HEK293 (cell line): Measurements from ENCODE around the gene KLHL8.

Source experiments
- CTCF ChIA-PET: fragments of 350-600 bp; formaldehyde crosslinking; extraction: SDS; loops from one replicate; lab custom pipeline; 2021; ENCODE audit warnings: antibody characterized with exemption; lab: Yijun Ruan, JAX
- POLR2A ChIA-PET: fragments of 300-600 bp; formaldehyde crosslinking; extraction: SDS; loops from one replicate; lab custom pipeline; 2020; ENCODE audit warnings: antibody characterized with exemption, inconsistent platforms; lab: Yijun Ruan, JAX
- H3K27ac ChIP-seq: fragments of 200-500 bp; sonication (Bioruptor generic); 2 replicates; pipeline ENCODE4 v1.5.1; 2014; ENCODE audit warnings: low read depth, low read length, control low read depth, inconsistent platforms; ENCODE audit errors: extremely low read depth
- H3K36me3 ChIP-seq, 2 experiments: fragments of 200-500 bp in 1 of 2; sonication (Bioruptor generic) in 1 of 2; 1 replicate in 1 of 2; 2 replicates in 1 of 2; pipeline ENCODE4 v1.5.1; 2014 to 2017; ENCODE audit warnings: inconsistent platforms in 2 of 2, low read length in 2 of 2; ENCODE audit not compliant: control insufficient read depth in 2 of 2, insufficient read depth in 1 of 2
- H3K4me1 ChIP-seq: fragments of 200-500 bp; sonication (Bioruptor generic); 2 replicates; pipeline ENCODE4 v1.5.1; 2014; ENCODE audit warnings: mild to moderate bottlenecking, low read length, inconsistent platforms; ENCODE audit not compliant: control insufficient read depth, insufficient read depth
- H3K4me3 ChIP-seq: 2 replicates; pipeline ENCODE4 v1.5.1; 2011; ENCODE audit warnings: low read depth, mild to moderate bottlenecking, control low read depth, low read length, moderate library complexity
- H3K9me3 ChIP-seq: fragments of 200-500 bp; sonication (Bioruptor generic); 2 replicates; pipeline ENCODE4 v1.5.1; 2014; ENCODE audit warnings: low read depth, low read length, inconsistent platforms; ENCODE audit not compliant: control insufficient read depth, insufficient read depth
- GLIS1 ChIP-seq: fragments of 450-650 bp; formaldehyde crosslinking; IDR thresholded peaks from 2 replicates; pipeline ENCODE4 v1.5.1; 2016; ENCODE audit warnings: missing biosample characterization, missing genetic modification characterization
- HOXD13 ChIP-seq: sonication (generic); formaldehyde crosslinking; IDR thresholded peaks from 2 replicates; pipeline ENCODE4 v1.8.0; 2022; ENCODE audit warnings: missing genetic modification reagents, borderline replicate concordance
- KLF1 ChIP-seq: fragments of 450-650 bp; formaldehyde crosslinking; IDR thresholded peaks from 2 replicates; pipeline ENCODE4 v1.5.1; 2016; ENCODE audit warnings: missing biosample characterization, missing genetic modification characterization
- KLF17 ChIP-seq: fragments of 450-650 bp; formaldehyde crosslinking; IDR thresholded peaks from 2 replicates; pipeline ENCODE4 v1.5.1; 2016; ENCODE audit warnings: missing biosample characterization, missing genetic modification characterization
- MEIS1 ChIP-seq: sonication (generic); formaldehyde crosslinking; IDR thresholded peaks from 2 replicates; pipeline ENCODE4 v1.8.1; 2022; ENCODE audit warnings: missing genetic modification reagents, mild to moderate bottlenecking, borderline replicate concordance
- MZF1 ChIP-seq: fragments of 450-650 bp; formaldehyde crosslinking; IDR thresholded peaks from 2 replicates; pipeline ENCODE4 v1.5.1; 2017; ENCODE audit warnings: missing biosample characterization, missing genetic modification characterization, borderline replicate concordance
- OSR2 ChIP-seq: fragments of 450-650 bp; formaldehyde crosslinking; IDR thresholded peaks from 2 replicates; pipeline ENCODE4 v1.5.1; 2016; ENCODE audit warnings: missing biosample characterization, missing genetic modification characterization
- ZBTB17 ChIP-seq: fragments of 450-650 bp; formaldehyde crosslinking; IDR thresholded peaks from 2 replicates; pipeline ENCODE4 v1.5.1; 2016; ENCODE audit warnings: missing biosample characterization, missing genetic modification characterization
- ZBTB20 ChIP-seq: fragments of 450-650 bp; formaldehyde crosslinking; IDR thresholded peaks from 2 replicates; pipeline ENCODE4 v1.5.1; 2016; ENCODE audit warnings: missing biosample characterization, missing genetic modification characterization
- ZEB2 ChIP-seq: fragments of 450-650 bp; formaldehyde crosslinking; IDR thresholded peaks from 2 replicates; pipeline ENCODE4 v1.5.1; 2016; ENCODE audit warnings: missing biosample characterization, missing genetic modification characterization
- ZNF112 ChIP-seq: fragments of 450-650 bp; formaldehyde crosslinking; IDR thresholded peaks from 2 replicates; pipeline ENCODE4 v1.5.0; 2017; ENCODE audit warnings: missing biosample characterization, missing genetic modification characterization
- ZNF133 ChIP-seq: fragments of 450-650 bp; formaldehyde crosslinking; IDR thresholded peaks from 2 replicates; pipeline ENCODE4 v1.5.1; 2016; ENCODE audit warnings: missing biosample characterization, missing genetic modification characterization
- ZNF184 ChIP-seq: fragments of 450-650 bp; IDR thresholded peaks from 2 replicates; pipeline ENCODE4 v1.5.1; 2018; ENCODE audit warnings: missing biosample characterization, mild to moderate bottlenecking, missing genetic modification characterization
- ZNF280C ChIP-seq: fragments of 450-650 bp; formaldehyde crosslinking; IDR thresholded peaks from 2 replicates; pipeline ENCODE4 v1.5.1; 2016; ENCODE audit warnings: missing biosample characterization, missing genetic modification characterization
- ZNF473 ChIP-seq: fragments of 450-650 bp; formaldehyde crosslinking; IDR thresholded peaks from 2 replicates; pipeline ENCODE4 v1.5.1; 2017; ENCODE audit warnings: missing biosample characterization, missing genetic modification characterization
- ZNF549 ChIP-seq: fragments of 450-650 bp; IDR thresholded peaks from 2 replicates; pipeline ENCODE4 v1.5.1; 2018; ENCODE audit warnings: missing biosample characterization, missing genetic modification characterization, mild to moderate bottlenecking, inconsistent platforms, moderate library complexity
- ZNF561 ChIP-seq: fragments of 450-650 bp; IDR thresholded peaks from 2 replicates; pipeline ENCODE4 v1.5.1; 2018; ENCODE audit warnings: missing biosample characterization, missing genetic modification characterization, borderline replicate concordance
- ZNF600 ChIP-seq: fragments of 450-650 bp; formaldehyde crosslinking; IDR thresholded peaks from 2 replicates; pipeline ENCODE4 v1.5.1; 2016; ENCODE audit warnings: missing biosample characterization, missing genetic modification characterization
- ZNF624 ChIP-seq: fragments of 450-650 bp; formaldehyde crosslinking; IDR thresholded peaks from 2 replicates; pipeline ENCODE4 v1.5.1; 2017; ENCODE audit warnings: missing biosample characterization, missing genetic modification characterization
- ZNF768 ChIP-seq: fragments of 450-650 bp; formaldehyde crosslinking; IDR thresholded peaks from 2 replicates; pipeline ENCODE4 v1.5.1; 2018; ENCODE audit warnings: missing biosample characterization, mild to moderate bottlenecking, missing genetic modification characterization
- ZNF837 ChIP-seq: fragments of 450-650 bp; formaldehyde crosslinking; IDR thresholded peaks from 2 replicates; pipeline ENCODE4 v1.5.1; 2016; ENCODE audit warnings: missing biosample characterization, missing genetic modification characterization
- ZSCAN16 ChIP-seq: fragments of 450-650 bp; formaldehyde crosslinking; IDR thresholded peaks from 2 replicates; pipeline ENCODE4 v1.5.1; 2016; ENCODE audit warnings: missing biosample characterization, missing genetic modification characterization
- TF ChIP-seq, protein P1 (sequence below): fragments of 450-650 bp; formaldehyde crosslinking; IDR thresholded peaks from 2 replicates; pipeline ENCODE4 v1.5.1; 2016; ENCODE audit warnings: missing biosample characterization, missing genetic modification characterization, borderline replicate concordance
- TF ChIP-seq, protein P2 (sequence below): fragments of 450-650 bp; formaldehyde crosslinking; IDR thresholded peaks from 2 replicates; pipeline ENCODE4 v1.5.1; 2017; ENCODE audit warnings: missing biosample characterization, missing genetic modification characterization
- TF ChIP-seq, protein P3 (sequence below): fragments of 450-650 bp; formaldehyde crosslinking; IDR thresholded peaks from 2 replicates; pipeline ENCODE4 v1.5.1; 2016; ENCODE audit warnings: missing biosample characterization, missing genetic modification characterization

KLHL8 gene

DNA sequence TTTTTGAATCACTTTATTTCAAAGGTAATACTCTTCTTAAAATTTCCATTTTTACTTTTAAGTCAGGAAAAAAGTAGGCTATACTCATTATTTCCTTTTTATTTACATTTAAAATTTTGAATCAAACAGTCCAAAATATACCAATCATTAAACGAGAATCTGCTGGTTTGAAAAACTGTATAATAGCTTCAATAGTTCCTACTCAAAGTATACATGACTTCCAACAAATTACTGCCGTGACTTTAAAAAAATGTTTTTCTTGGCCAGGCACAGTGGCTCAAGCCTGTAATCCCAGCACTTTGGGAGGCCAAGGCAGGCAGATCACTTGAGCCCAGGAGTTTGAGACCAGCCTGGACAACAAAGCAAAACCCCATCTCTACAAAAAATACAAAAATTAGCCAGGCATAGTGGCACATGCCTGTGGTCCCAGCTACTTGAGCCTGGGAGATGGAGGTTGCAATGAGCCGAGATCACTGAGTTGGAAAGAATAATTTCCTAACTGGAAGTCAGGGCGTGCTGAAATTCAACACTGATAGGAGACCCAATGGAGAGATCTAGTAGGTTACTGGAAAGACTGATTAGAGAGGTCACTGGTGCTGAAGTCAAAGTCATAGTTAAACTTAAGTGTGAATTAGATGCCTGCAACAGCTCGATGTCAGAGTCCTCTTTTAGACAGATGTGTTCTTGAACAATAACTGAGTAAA is 9.0 kb downstream of the KLHL8 start (continued):
- TF ChIP-seq, protein P1, sequence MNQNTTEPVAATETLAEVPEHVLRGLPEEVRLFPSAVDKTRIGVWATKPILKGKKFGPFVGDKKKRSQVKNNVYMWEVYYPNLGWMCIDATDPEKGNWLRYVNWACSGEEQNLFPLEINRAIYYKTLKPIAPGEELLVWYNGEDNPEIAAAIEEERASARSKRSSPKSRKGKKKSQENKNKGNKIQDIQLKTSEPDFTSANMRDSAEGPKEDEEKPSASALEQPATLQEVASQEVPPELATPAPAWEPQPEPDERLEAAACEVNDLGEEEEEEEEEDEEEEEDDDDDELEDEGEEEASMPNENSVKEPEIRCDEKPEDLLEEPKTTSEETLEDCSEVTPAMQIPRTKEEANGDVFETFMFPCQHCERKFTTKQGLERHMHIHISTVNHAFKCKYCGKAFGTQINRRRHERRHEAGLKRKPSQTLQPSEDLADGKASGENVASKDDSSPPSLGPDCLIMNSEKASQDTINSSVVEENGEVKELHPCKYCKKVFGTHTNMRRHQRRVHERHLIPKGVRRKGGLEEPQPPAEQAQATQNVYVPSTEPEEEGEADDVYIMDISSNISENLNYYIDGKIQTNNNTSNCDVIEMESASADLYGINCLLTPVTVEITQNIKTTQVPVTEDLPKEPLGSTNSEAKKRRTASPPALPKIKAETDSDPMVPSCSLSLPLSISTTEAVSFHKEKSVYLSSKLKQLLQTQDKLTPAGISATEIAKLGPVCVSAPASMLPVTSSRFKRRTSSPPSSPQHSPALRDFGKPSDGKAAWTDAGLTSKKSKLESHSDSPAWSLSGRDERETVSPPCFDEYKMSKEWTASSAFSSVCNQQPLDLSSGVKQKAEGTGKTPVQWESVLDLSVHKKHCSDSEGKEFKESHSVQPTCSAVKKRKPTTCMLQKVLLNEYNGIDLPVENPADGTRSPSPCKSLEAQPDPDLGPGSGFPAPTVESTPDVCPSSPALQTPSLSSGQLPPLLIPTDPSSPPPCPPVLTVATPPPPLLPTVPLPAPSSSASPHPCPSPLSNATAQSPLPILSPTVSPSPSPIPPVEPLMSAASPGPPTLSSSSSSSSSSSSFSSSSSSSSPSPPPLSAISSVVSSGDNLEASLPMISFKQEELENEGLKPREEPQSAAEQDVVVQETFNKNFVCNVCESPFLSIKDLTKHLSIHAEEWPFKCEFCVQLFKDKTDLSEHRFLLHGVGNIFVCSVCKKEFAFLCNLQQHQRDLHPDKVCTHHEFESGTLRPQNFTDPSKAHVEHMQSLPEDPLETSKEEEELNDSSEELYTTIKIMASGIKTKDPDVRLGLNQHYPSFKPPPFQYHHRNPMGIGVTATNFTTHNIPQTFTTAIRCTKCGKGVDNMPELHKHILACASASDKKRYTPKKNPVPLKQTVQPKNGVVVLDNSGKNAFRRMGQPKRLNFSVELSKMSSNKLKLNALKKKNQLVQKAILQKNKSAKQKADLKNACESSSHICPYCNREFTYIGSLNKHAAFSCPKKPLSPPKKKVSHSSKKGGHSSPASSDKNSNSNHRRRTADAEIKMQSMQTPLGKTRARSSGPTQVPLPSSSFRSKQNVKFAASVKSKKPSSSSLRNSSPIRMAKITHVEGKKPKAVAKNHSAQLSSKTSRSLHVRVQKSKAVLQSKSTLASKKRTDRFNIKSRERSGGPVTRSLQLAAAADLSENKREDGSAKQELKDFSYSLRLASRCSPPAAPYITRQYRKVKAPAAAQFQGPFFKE, result no peak
- TF ChIP-seq KLF17 (tag by site-specific recombination), result no peak
- no peak for TF ChIP-seq ZBTB20
- TF ChIP-seq, protein P2, sequence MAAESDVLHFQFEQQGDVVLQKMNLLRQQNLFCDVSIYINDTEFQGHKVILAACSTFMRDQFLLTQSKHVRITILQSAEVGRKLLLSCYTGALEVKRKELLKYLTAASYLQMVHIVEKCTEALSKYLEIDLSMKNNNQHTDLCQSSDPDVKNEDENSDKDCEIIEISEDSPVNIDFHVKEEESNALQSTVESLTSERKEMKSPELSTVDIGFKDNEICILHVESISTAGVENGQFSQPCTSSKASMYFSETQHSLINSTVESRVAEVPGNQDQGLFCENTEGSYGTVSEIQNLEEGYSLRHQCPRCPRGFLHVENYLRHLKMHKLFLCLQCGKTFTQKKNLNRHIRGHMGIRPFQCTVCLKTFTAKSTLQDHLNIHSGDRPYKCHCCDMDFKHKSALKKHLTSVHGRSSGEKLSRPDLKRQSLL (tag by site-specific recombination), result 0 out of 2 replicates have a peak, but pooled peaks have one; percentile 19
- peak; percentile 37; the same call in 1 of the 2 replicates for TF ChIP-seq OSR2 (tag by site-specific recombination)
- TF ChIP-seq MEIS1 (CRISPR knock-in tag), result no peak
- TF ChIP-seq ZNF600 (tag by site-specific recombination), result 0 out of 2 replicates have a peak, but pooled peaks have one; percentile 11
- TF ChIP-seq ZNF837 (tag by site-specific recombination), result no peak
- no peak for TF ChIP-seq MZF1 (tag by site-specific recombination)
- 0 out of 2 replicates have a peak, but pooled peaks have one; percentile 31 for TF ChIP-seq GLIS1
- TF ChIP-seq ZNF561 (tag by site-specific recombination), result no peak
- TF ChIP-seq KLF1 (tag by site-specific recombination), result no peak
- TF ChIP-seq ZBTB17, result peak; percentile 29; the same call in 1 of the 2 replicates

DNA sequence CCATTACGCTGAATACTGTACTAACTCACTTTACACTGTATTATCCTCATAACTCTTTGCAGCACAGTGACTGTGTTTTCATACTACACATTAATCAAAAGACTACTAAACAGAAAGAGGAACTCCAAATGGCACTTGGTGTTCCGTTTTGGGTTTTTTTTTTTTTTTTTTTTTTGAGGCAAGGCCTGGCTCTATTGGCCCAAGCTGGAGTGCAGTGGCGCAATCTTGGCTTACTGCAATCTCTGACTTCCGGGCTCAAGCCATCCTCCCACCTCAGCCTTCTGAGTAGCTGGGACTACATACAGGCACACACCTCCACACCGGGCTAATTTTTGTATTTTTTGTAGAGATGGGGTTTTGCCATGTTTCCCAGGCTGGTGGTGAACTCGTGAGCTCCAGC is 10.7 kb downstream of the KLHL8 start:
- ChIA-PET POLR2A (interaction anchor here (1.1 kb wide), 1 partner anchor 9 kb away, joined by 3 read pairs; no protein-coding TSS in a partner anchor), CTCF (no interaction called here)
- TF ChIP-seq ZNF184 (tag by site-specific recombination) (no peak), ZNF768 (no peak), ZNF112 (no peak), ZEB2 (tag by site-specific recombination) (no peak), ZNF624 (tag by site-specific recombination) (no peak), HOXD13 (CRISPR knock-in tag) (no peak), ZSCAN16 (tag by site-specific recombination) (no peak), ZNF473 (tag by site-specific recombination) (no peak), ZNF280C (tag by site-specific recombination) (no peak), ZNF133 (tag by site-specific recombination) (no peak), ZNF549 (tag by site-specific recombination) (no peak)
- TF ChIP-seq, protein P3, sequence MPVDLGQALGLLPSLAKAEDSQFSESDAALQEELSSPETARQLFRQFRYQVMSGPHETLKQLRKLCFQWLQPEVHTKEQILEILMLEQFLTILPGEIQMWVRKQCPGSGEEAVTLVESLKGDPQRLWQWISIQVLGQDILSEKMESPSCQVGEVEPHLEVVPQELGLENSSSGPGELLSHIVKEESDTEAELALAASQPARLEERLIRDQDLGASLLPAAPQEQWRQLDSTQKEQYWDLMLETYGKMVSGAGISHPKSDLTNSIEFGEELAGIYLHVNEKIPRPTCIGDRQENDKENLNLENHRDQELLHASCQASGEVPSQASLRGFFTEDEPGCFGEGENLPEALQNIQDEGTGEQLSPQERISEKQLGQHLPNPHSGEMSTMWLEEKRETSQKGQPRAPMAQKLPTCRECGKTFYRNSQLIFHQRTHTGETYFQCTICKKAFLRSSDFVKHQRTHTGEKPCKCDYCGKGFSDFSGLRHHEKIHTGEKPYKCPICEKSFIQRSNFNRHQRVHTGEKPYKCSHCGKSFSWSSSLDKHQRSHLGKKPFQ, result no peak

More for the DNA sequence above, 10.7 kb downstream of the KLHL8 start:
- no peaks in the 10 kb centered on the region for H3K36me3 ChIP-seq
- H3K9me3 ChIP-seq, result no peaks in the 10 kb centered on the region
- H3K4me3 ChIP-seq, result no peak overlapping the region
- H3K4me1 ChIP-seq, result peaks cover 2% of the 10 kb centered on the region; the same call in 1 of the 2 replicates
- no peak overlapping the region for H3K27ac ChIP-seq
